Measurements from ENCODE around the gene NUP98.

GRCh38 chr11:3845670-3846069, 48.3 kb upstream of the NUP98 start:
- TF ChIP-seq CTCF (tag by site-specific recombination; IDR thresholded peaks at IDR 0.05) = no peak
- no peak for TF ChIP-seq ZNF202 (tag by site-specific recombination; IDR thresholded peaks at IDR 0.05; ENCODE audit: borderline replicate concordance)
- TF ChIP-seq GLIS2 (tag by site-specific recombination; IDR thresholded peaks at IDR 0.05) = no peak
- TF ChIP-seq ZNF184 (tag by site-specific recombination; IDR thresholded peaks at IDR 0.05) = no peak
- no peak for TF ChIP-seq ZNF747 (tag by site-specific recombination; IDR thresholded peaks at IDR 0.05)
- TF ChIP-seq MYNN (tag by site-specific recombination; IDR thresholded peaks at IDR 0.05; ENCODE audit: borderline replicate concordance) = no peak
- no peak for TF ChIP-seq WT1 (tag by site-specific recombination; IDR thresholded peaks at IDR 0.05)
- TF ChIP-seq ZNF133 (tag by site-specific recombination; IDR thresholded peaks at IDR 0.05) = no peak
- no peak for TF ChIP-seq GLI4 (tag by site-specific recombination; IDR thresholded peaks at IDR 0.05)
- no peak for TF ChIP-seq ZNF140 (tag by site-specific recombination; IDR thresholded peaks at IDR 0.05)
- no peak for TF ChIP-seq ZNF488 (tag by site-specific recombination; IDR thresholded peaks at IDR 0.05)

Measured in HEK293 (cell line).